NK-92 treated with Interleukin-12 subunit alpha and Interleukin-12 subunit beta, amount 100 ng/mL, for 24 hours (cell line): ENCODE data around the gene TMEM134.
"Not testable (repeated sequence)": the region's sequence is repeated elsewhere in the genome, so short reads cannot be mapped to it uniquely, and the experiment has no call there.

ENCODE experiments used
- DNase-seq: peaks from one replicate; lab custom pipeline; 2025; lab: John Stamatoyannopoulos, UW

The TMEM134 gene

GRCh38 chr11:67438158-67438902, 30.7 kb downstream of the TMEM134 start:
- no peak for DNase-seq

- DNase-seq, result no peak
Observed at GRCh38 chr11:67437809-67438157, 31.3 kb downstream of the TMEM134 start.

GRCh38 chr11:67437082-67437808, 31.8 kb downstream of the TMEM134 start, which contains the start of gene PTPRCAP:
TSS of gene PTPRCAP (minus strand) at chr11:67437682. CDS start at chr11:67437619, 63 bp downstream.
- DNase-seq, result peak; percentile 80

GRCh38 chr11:67436459-67437081, 32.5 kb downstream of the TMEM134 start:
- DNase-seq, result peak; percentile 73

- no peak for DNase-seq
Observed at GRCh38 chr11:67435727-67436458, 33.2 kb downstream of the TMEM134 start.

- DNase-seq, result no peak
Observed at GRCh38 chr11:67435031-67435726, 33.9 kb downstream of the TMEM134 start.

GRCh38 chr11:67434395-67434881, 34.6 kb downstream of the TMEM134 start:
- DNase-seq, result no peak

GRCh38 chr11:67433536-67434394, 35.3 kb downstream of the TMEM134 start:
- no peak for DNase-seq

GRCh38 chr11:67432655-67433349, 36.2 kb downstream of the TMEM134 start:
- DNase-seq, result no peak

GRCh38 chr11:67431346-67432249, 37.5 kb downstream of the TMEM134 start:
- no peak for DNase-seq

- DNase-seq, result no peak
Observed at GRCh38 chr11:67429722-67430121, 39.3 kb downstream of the TMEM134 start.

GRCh38 chr11:67429038-67429668, 39.9 kb downstream of the TMEM134 start:
- DNase-seq, result no peak

- peak; percentile 95 for DNase-seq
Observed at GRCh38 chr11:67428052-67429001, 40.7 kb downstream of the TMEM134 start, which contains the start of gene RPS6KB2. TSS of gene RPS6KB2 (plus strand) at chr11:67428494. CDS start at chr11:67428546, 52 bp downstream.

GRCh38 chr11:67427364-67427859, 41.6 kb downstream of the TMEM134 start:
- DNase-seq, result not testable (repeated sequence)

GRCh38 chr11:67423891-67424613, 45.0 kb downstream of the TMEM134 start:
- DNase-seq, result no peak

- DNase-seq, result no peak
Observed at GRCh38 chr11:67423466-67423865, 45.6 kb downstream of the TMEM134 start.
